Prostate gland (tissue), 2 donors: ENCODE results near the gene MT1A.

Experiments used
- CTCF ChIP-seq, 4 experiments: fragments of 200-600 bp in 2 of 4; fragments of 450-650 bp in 2 of 4; sonication (generic) in 2 of 4; IDR thresholded peaks; 1 replicate in 3 of 4; 2 replicates in 1 of 4; pipeline ENCODE4 v1.5.1; 2016 to 2019; ENCODE audit warnings: antibody characterized with exemption in 4 of 4, mild to moderate bottlenecking in 2 of 4, moderate library complexity in 2 of 4
- POLR2AphosphoS5 ChIP-seq: sonication (generic); formaldehyde crosslinking; IDR thresholded peaks from one replicate; pipeline ENCODE4 v1.6.1; 2017; ENCODE audit warnings: antibody characterized with exemption

- TF ChIP-seq POLR2AphosphoS5 = no peak
- TF ChIP-seq CTCF (IDR thresholded peaks at IDR 0.05) = no peak
Measured at GRCh38 chr16:56670620-56670934, 32.1 kb downstream of the MT1A start.
